ENCODE data around the gene HPSE2.

DNA sequence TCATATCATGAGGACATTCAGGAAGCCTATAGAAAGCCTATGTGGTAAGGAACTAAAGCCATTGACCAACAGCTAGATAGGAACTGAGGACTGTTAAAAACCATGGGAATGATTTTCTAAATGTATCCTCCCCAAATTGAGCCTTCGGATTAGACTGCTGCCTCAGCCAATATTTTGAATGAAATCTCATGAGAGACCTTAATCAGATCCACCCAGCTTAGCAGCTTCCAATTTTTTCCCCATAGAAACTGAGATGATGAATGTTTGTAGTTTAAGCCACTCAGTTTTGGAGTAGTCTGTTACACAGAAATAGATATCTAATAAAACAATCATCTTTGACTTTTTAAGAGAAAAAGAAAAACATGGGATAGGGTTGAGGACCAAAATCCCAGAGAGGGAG is 292.0 kb downstream of the HPSE2 start:
- TF ChIP-seq, protein P1, sequence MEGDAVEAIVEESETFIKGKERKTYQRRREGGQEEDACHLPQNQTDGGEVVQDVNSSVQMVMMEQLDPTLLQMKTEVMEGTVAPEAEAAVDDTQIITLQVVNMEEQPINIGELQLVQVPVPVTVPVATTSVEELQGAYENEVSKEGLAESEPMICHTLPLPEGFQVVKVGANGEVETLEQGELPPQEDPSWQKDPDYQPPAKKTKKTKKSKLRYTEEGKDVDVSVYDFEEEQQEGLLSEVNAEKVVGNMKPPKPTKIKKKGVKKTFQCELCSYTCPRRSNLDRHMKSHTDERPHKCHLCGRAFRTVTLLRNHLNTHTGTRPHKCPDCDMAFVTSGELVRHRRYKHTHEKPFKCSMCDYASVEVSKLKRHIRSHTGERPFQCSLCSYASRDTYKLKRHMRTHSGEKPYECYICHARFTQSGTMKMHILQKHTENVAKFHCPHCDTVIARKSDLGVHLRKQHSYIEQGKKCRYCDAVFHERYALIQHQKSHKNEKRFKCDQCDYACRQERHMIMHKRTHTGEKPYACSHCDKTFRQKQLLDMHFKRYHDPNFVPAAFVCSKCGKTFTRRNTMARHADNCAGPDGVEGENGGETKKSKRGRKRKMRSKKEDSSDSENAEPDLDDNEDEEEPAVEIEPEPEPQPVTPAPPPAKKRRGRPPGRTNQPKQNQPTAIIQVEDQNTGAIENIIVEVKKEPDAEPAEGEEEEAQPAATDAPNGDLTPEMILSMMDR (IDR thresholded peaks at IDR 0.05) = no peak
- TF ChIP-seq RXRA (IDR thresholded peaks at IDR 0.05; ENCODE audit: borderline replicate concordance, low read depth) (no peak), RAD21 (IDR thresholded peaks at IDR 0.05; ENCODE audit: low read length) (no peak), MXI1 (IDR thresholded peaks at IDR 0.05; ENCODE audit: low read depth, low read length) (no peak), TCF12 (IDR thresholded peaks at IDR 0.05) (no peak), RCOR1 (IDR thresholded peaks at IDR 0.05; ENCODE audit: low read length) (no peak), SMC3 (IDR thresholded peaks at IDR 0.05; ENCODE audit: low read depth, low read length) (no peak), FOXJ3 (CRISPR knock-in tag; IDR thresholded peaks at IDR 0.05) (no peak), EP300 (IDR thresholded peaks at IDR 0.05; ENCODE audit: borderline replicate concordance in 1 of 2, low read depth in 1 of 2, low read length in 1 of 2) (no peak), TEAD4 (IDR thresholded peaks at IDR 0.05; ENCODE audit: borderline replicate concordance, insufficient read depth) (no peak), EZH2phosphoT487 (IDR thresholded peaks at IDR 0.05; ENCODE audit: borderline replicate concordance, low read depth) (no peak), GABPA (IDR thresholded peaks at IDR 0.05; ENCODE audit: low read depth) (no peak)
- TF ChIP-seq, protein P2, sequence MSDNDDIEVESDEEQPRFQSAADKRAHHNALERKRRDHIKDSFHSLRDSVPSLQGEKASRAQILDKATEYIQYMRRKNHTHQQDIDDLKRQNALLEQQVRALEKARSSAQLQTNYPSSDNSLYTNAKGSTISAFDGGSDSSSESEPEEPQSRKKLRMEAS (IDR thresholded peaks at IDR 0.05; ENCODE audit: low read depth) = no peak

All from SK-N-SH (cell line).